ENCODE measurements around the gene CRTC3.
"Not testable (repeated sequence)": the region's sequence is repeated elsewhere in the genome, so short reads cannot be mapped to it uniquely, and the experiment has no call there.

CRTC3 gene

GRCh38 chr15:90629217-90629616 is 99.5 kb downstream of the CRTC3 start:
- DNase-seq = no peak

GRCh38 chr15:90633360-90633759 is 103.6 kb downstream of the CRTC3 start:
- no peak for DNase-seq

GRCh38 chr15:90636993-90637392 is 107.3 kb downstream of the CRTC3 start:
- not testable (repeated sequence) for DNase-seq

- no peak for DNase-seq
Measured at GRCh38 chr15:90637693-90638092, 108.0 kb downstream of the CRTC3 start.

- DNase-seq = no peak
Measured at GRCh38 chr15:90638201-90638691, 108.5 kb downstream of the CRTC3 start.

- DNase-seq = no peak
Measured at GRCh38 chr15:90638963-90639362, 109.2 kb downstream of the CRTC3 start.

GRCh38 chr15:90640862-90641261 is 111.1 kb downstream of the CRTC3 start:
- DNase-seq = no peak

- no peak for DNase-seq
Measured at GRCh38 chr15:90641581-90642463, 112.1 kb downstream of the CRTC3 start.

- DNase-seq = no peak
Measured at GRCh38 chr15:90642464-90643300, 113.0 kb downstream of the CRTC3 start.

- DNase-seq = no peak
Measured at GRCh38 chr15:90643301-90643632, 113.5 kb downstream of the CRTC3 start.

GRCh38 chr15:90644526-90644925 is 114.8 kb downstream of the CRTC3 start:
- no peak for DNase-seq

GRCh38 chr15:90644952-90645725 is 115.4 kb downstream of the CRTC3 start:
- no peak for DNase-seq

GRCh38 chr15:90645873-90646575 is 116.3 kb downstream of the CRTC3 start:
- no peak for DNase-seq

- DNase-seq = no peak
Measured at GRCh38 chr15:90646662-90647305, 117.1 kb downstream of the CRTC3 start.

- DNase-seq = no peak
Measured at GRCh38 chr15:90647326-90647725, 117.6 kb downstream of the CRTC3 start.

GRCh38 chr15:90648137-90649070 is 118.7 kb downstream of the CRTC3 start:
- peak in 4 of 5 donors; percentile 35 to 96 (median 47) for DNase-seq

GRCh38 chr15:90650117-90650955 is 120.6 kb downstream of the CRTC3 start:
- DNase-seq = peak in 1 of 5 donors; percentile 60

- no peak for DNase-seq
Measured at GRCh38 chr15:90650956-90651689, 121.4 kb downstream of the CRTC3 start.

Measured in T-helper 1 cell (primary cell).